DMS114 treated with DMSO at 0.1 percent for 48 hours (cell line): ENCODE measurements around the gene ENTREP3.
A peak's percentile ranks its signal among the peaks of the same experiment; 100 is the strongest.

Experiments
- DNase-seq: peaks from one replicate; lab custom pipeline; 2025; ENCODE audit not compliant: unreplicated experiment; lab: John Stamatoyannopoulos, UW

ENTREP3 gene

DNA sequence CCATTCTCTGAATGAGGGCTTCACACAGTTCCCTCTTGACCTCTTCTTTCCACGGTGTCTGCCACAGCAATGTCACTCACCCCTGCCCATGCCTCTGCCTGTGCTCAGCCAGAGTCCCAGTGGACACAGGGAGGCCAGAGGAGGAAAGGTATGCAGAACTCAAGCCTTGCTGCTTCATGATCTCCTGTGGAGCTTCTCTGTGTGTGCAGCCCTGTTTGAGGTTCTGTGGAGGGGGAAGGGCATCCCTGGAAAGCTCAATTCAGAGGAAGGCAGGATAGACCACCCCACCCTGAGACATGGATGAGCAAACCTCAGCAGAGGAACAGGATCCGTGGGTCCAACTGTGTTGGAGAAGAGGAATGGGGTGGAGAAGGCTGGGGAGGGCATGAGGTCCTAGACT lies 24.0 kb upstream of the ENTREP3 start:
- no peak for DNase-seq

DNA sequence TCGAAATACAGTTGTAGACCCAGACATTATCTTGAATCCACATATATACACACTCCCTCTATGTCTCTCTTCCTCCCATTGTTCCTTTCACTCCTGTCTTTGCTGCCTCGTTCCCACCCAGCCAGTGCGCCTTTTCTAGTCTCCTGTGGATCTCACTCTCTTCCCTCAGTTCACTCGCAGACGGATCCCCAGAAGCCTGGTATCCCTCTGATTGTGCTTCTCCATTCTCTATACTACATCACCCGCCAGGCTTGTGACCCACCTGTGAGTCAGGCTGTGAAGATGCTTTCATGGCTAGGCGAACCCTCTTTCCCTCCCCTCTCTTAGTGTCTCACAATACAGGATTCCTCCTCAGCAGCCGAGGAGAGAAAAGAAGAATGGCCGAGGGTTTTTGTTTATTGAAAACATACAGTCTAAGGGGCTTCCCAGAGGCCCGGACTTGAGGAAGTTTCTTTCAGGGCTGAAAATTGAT lies 23.4 kb upstream of the ENTREP3 start:
- DNase-seq = no peak

DNA sequence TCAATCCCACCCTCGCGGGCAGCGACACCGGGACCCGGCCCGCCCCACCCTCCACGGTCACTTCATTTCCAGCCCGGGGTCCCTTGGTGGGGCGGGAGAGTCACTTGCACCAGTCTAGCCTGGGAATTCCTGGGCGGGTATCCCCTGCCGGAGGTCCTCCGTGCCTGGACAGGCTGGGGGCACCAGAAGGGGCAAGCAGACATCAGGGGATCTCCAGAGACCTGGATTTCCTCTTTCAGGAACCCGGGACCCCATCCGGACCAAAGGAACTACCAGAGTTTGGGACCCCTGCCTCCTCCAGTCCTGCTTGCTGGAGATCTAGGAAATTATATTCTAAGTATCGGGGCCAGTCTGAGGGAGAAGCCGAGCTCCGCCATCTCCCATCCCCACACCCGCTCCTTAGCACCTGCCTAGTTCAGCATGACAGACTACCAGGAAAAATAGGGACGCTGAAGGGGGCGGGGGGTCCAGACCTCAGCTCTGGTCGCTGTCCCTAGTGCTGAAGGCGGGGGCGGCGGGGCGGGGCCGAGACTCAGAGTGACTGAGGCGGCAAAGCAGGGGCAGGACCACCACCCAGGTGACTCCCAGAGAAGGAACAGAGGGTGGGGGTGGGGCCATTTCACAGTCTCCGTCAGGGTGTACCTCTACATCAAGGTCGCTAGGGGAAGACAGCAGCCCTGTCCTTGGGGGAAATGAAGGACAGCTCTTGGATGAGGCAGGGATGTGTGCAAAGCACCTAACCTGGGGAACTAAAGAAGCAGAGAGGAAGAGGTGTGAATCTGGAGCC lies 22.8 kb upstream of the ENTREP3 start:
- peak; percentile 51 for DNase-seq

DNA sequence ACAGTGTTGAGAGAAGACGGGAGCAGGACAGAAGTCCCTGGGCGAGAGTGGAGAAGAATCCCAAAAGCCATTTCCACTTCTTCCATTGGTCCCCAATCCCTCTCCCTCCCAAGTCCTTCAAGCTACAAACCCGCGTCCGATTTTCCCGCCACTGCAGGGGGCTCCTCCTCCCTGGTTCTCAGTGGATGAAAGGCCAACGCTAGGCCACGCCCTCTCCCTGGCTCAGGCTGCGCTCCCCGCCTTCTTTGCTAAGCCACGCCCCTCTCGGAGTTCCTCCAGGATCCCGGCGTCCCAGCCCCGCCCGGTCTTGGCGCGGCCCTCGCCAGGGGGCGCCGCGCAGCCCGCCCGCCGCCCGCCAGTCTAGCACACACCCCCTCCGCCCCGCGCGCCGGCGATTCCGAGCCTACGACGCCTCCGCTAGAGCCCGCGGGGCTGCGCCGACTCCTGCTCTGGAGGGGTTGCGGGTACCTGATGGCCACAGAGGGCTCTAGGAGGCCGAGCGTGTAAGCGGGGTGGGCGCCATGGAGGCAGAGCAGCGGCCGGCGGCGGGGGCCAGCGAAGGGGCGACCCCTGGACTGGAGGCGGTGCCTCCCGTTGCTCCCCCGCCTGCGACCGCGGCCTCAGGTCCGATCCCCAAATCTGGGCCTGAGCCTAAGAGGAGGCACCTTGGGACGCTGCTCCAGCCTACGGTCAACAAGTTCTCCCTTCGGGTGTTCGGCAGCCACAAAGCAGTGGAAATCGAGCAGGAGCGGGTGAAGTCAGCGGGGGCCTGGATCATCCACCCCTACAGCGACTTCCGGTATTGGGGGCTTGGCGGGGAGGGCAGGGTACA lies 22.0 kb upstream of the ENTREP3 start, which contains the start of gene HCN3:
Gene HCN3 (plus strand): TSS at position 394 of the 832 bp plus-strand sequence. CDS start 128 bp downstream, at position 522.
- peak; percentile 99 for DNase-seq

DNA sequence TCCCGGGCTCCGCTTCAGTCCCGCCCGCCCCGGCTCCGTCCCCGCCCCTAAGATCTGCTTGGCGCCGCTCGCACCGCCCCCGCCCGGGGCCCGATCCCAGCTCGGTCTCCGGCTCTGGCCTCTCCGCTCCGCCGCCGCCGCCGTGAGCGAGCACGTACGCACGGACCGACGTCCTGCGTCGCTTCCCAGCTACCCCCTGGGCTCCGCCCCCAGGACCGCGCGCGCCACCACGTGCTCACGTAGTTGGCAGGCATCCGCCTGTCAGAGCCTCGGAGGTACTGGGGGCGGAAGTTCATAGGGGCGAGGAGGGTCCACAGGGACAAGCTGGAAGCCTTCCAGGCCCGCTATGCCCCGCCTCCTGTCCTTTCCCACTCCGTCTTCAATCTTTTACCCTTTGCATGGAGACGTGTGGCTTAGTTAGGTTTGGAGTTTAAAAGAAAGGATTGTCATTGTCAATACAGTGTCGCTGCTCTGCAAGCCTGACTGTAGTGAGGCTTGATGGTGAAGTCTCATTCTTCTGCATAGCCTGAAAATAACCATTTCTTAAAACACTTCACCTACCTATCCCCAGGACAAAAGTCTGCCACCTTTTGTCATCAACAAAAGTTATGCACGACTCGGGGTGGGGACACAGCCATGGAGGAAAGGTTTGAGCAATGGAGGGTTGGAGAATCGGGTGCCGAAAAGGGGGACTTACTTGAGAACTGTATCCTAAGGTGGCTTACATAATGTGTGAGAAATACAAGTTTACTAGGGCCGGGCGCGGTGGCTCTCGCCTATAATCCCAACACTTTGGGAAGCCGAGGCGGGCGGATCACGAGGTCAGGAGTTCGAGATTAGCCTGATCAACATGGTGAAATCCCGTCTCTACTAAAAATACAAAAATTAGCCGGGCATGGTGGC lies 18.3 kb upstream of the ENTREP3 start, which contains the start of gene CLK2:
Gene CLK2 (minus strand): TSS at position 162 of the 903 bp plus-strand sequence. CDS start 2,527 bp downstream, outside the sequence.
- peak; percentile 95 for DNase-seq

DNA sequence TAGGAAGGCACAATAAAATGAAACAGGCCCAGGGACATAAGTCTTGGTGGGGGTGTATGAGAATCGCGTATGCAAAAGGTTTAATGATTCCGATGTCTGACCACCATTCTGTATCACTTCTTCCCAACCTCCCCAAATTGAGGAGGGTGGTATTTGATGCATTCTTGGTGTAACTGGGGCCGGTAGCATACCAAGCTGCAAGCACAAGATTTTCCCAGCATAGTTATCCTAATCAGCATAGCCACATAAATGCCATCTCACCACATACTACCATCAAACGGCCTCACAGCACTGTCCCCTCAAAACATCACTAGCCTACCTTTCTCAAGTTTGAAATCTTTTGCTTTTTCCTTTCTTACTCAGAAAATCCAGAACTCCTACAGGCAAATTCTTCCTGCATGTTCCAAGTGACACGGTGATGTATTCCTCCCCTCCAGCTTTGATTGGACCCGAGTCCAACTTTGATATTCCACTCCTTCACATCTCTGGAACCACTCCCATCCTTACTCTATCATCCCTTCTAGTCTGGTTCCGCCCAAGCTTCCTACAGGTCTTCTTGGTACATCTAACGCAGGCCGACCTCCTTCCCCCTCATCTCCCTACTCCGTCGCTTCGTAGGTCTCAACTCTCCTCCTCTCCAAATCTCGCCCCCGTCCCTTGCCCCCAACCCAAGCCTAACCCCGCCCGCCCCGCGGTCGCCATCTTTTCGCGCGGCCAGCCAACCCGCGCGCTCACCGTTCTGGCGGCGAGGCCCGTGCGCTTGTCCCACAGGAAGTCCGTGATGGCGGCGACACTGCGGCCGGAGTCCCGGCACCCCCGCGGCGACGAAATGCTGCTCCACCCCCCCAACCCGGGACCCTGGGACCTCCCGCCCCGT lies 17.4 kb upstream of the ENTREP3 start:
- DNase-seq = peak; percentile 67

DNA sequence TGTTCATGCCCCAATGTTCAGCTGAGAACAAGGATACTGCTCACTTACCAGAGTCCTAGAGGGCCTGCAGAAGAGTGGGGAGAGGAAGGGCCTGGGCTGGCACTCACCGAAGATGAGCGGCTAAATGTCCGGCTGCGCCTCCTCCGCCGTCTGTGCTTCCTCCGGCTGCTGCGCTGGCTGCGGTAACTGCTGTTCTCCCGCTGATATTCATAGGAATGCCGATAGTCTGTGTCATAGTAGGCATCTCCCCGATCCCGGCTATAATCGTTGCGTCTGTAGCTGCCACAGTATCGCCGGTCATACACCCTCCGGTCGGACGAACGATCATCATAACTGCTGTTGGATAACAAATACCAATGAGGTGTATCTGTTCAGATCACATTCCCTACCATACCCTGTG lies 14.1 kb upstream of the ENTREP3 start:
- no peak for DNase-seq

DNA sequence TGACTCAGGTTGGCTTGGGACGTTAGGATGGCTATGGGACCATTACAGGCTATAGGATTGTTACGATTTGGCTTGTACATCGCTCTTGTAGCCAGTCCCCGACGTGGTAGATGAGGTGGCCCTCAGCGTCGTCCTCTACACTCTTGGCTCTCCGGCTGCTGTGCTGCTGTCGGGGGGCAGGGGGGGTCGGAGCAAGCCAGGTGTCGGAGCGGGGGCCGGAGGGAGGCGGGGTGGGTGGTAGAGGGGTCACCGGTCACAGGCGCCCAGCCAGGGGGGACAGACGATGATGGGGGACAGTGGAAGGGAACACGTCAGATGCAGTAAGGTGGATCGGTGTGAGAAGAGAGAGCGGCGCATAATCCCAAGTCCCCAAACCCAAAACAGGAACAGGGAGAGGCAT lies 13.3 kb upstream of the ENTREP3 start:
- no peak for DNase-seq

DNA sequence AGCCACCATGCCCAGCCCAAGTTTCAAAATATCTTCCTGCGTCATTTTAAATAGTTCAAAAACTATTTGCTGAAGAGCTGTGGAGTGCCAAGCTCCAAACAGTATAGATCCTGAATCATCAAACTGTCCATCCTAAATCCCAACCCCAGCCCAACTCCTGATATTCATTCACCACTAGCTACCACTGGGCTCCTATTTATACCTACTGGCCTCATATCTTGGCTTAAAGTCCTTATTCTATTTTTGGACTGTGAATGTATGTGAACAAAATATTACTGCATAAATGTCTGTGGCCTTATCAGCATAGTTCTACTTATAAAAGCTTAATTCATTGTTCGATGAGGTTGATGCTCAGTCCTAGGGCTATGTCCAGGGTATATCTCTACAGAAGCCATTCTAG lies 12.1 kb upstream of the ENTREP3 start:
- DNase-seq = no peak

DNA sequence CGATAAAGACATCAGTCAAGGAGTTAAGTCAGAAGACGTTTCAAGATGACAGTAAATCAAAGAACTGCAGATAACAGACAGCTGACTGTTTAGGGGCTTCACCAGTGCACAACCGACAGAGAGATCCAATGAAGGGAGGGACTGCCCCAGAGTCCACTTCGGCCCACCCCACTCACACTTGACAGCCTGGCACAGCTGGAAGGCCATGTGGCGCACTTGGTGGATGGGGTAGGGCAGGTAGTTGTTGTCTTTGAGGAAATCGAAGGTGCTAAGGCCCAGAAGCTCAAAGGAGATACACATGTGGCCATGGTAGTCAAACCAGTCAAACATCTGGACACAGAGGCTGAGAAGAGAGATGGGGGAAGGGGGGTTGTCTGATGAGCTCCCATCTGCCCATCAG lies 11.3 kb upstream of the ENTREP3 start:
- no peak for DNase-seq

DNA sequence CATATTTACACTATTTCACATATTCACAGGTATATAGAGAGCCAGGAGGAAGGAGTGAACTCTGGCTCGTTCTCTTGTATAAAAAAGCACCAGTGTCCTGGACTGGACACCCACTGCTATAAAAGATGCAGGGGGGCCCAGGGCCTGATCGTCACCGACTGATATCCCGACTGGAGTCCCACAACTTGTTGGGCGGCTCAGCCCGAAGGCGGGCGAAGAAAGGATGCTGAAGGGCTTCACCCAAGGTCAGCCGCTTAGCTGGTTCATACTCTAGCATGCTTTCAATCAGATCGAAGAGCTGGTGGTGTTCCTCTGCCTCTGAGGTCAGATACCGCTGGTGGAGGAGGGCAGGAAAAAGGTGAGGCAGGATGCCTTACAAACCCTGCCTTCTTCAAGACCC lies 7.8 kb upstream of the ENTREP3 start:
- no peak for DNase-seq

DNA sequence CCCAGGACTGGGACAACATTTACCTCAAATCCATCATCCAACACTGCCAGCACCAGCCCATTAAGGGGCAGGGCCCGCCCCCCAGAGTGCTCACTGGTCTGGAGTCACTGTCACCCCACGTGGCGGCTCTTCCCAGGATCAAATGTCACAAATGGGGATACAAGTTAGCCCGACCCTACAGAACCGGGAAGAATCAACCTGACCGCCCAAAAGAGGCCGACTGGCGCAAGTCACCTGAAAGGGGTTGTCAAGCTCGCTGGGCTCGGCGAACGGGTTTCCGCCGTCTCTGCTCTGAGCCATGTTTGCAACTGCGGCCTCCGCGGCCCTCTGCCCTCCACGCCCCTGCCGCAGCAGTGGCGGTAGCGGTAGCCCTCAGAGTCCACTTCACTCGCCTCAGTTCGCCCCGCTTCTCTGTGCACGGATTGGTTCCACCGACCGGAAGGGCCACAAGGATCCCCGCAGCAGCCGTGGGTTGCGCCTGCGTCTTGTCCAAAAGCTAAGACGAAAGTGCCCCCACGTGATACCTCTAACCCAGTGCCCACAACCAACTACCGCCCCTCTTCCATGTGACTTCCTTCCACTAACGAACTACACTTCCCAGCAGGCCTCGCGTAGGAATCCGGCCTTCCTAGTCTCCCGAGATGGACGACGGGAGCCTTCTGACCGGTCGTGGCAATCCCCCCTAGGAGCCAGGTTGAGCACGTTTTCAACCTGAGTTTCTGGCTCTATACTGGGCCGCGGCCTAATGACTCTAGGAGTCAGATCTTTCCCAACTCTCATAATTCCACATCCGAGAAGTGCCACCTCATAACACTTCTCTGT lies 6.8 kb upstream of the ENTREP3 start, which contains the start of gene SCAMP3:
Gene SCAMP3 (minus strand): TSS at position 509 of the 822 bp plus-strand sequence. CDS start 209 bp downstream, at position 300.
- peak; percentile 100 for DNase-seq

DNA sequence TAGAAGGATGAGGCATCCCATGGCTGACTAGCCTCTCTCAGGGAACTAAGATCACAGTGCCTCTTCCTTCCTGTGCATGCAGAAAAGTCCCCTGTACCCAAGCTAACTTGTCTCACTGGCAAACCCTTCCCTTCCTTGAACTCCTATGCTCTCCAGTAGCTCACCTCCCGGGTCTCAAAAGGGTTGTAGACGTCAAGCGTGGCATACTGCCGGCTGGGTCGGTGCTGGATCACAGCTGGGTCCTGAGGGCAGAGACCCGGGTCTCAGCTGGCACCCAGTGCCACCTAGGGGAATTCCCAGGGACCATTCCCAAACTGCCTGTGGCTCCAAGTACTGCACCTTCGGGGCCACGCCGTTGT lies 6.2 kb upstream of the ENTREP3 start:
- DNase-seq = no peak

DNA sequence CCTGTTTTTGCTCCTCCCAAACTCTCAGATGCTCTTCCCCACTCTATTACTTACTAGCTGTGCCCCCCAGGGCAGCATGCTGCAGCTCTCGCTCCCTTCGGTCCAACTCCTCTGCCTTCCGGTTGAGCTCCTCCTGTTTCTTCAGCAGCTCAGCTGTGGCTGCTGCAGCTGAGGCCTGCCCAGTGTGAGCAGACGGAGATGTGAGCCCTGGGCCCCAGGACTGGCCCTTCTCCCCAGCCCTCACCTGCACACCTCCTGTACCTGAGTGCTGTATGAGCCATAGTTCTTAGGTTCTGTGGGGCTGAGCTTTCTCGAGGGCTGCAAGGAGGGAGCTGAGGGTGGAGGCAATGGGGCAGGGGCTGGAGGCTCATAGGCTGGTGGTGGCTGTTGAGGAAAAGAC lies 5.0 kb upstream of the ENTREP3 start:
- no peak for DNase-seq

DNA sequence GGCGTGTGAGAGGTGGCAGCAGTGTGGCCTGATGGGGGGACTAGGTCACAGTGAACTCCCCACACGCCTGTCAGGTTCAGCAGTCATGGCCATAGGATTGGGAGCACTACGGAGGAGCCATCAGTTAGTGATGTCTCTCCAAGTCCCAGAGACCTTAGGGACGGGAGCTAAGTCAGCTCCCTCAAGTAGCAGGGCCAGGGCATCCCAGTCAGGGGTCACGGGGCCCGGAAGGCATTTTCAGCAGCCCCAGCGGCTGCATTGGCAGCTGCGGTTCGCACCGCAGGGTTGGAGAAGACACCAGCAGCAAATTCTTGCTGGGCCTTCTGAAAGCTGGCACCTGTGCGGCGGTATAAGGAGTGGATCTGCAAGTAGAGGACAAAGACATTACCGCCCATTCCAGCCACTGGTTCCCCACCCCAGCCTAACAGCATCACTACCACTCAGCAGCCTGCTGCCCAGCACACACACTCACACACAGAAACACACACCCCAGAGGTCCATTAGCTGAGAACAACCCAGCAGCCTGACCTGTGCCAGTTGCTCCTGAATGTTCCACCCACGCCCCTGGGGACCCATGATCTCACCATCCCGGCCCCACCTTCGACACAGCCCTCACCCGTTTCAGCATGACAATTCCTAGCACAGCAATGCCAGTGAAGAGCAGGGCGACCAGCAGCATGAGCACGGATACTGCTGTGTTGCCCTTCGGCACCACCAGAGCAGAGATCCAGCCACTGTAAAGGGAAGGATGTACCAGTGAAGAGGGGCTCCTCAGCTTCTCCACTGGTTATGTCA lies 972 bp upstream of the ENTREP3 start:
- no peak for DNase-seq

DNA sequence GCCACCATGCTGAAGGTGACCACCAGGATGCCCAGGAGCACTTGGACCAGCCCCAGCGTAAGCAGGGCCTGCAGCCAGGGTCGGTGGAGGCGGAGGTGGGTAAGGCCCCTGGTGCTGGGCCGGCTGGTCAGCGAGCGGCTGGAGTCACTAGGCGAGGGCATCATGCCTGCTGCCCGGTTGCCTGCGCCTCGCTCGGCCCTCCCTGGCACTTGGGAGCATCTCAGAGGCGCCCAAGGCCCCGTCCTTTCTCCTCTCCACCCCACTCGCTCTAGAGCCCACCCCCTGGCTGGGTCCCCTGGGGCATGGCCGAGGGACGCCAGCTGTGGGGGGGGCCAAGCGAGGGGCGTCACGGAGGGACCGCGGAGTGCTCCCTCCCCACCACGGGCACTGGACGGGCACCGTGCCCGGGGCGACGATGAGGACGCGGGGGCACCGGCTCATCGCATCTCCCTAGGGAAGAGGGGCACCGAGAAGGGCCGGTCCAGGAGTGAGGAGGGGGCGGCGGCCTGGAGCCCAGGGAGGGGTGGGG lies 505 bp downstream of the ENTREP3 start:
- DNase-seq = no peak

DNA sequence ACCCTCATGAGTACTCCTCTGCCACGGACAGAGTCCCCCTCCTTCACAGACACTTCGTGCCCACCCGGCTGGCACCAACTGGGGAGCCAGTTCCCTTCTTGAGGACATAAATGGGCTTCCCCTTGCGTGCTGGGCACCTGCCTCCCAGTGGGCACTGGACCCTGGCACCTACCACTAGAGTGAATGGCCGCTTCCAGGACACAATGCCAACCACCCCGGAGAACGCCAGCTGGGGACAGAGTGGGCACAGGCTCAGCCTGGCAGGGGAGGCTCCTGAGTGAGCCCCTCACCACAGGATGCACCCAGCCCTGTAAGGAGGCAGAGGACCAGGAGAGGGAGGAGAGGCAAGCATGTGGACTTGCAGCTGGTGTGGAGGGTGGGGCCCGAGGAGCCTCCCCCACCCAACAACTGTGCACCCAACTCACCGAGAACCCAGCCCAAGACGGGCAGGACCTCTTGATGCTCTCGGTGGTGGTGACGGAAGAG lies 1.0 kb downstream of the ENTREP3 start:
- DNase-seq = no peak

DNA sequence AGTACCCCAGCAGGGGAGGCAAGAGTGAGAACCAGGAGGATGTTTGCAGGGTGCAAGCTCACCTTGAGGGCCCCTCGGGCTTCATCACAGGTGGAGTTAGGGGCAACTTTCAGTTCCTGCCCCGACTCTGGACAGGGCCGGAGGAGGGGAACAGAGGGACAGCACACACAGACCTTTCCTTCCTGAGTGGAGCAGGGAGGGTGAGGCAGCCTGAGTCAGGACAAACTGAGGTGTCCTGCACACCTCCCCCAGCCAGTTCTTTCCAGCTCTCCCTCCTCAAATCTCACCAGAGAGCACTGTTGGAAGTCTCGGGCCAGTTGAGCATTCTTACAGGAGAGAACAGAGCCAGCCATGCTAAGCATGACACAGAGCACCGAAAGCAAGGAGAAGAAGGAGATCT lies 1.5 kb downstream of the ENTREP3 start:
- no peak for DNase-seq
